ENCODE measurements around the gene LIMS2.

The LIMS2 gene

GRCh38 chr2:127672341-127673224, 2.7 kb downstream of the LIMS2 start:
- Mint-ChIP-seq H3K27ac (no peak overlapping the region), H3K27me3 (peaks cover 74% of the 10 kb centered on the region), H3K36me3 (ENCODE audit: low read depth) (no peaks in the 10 kb centered on the region), H3K9me3 (no peaks in the 10 kb centered on the region), H3K4me3 (no peak overlapping the region), H3K4me1 (ENCODE audit: low read depth) (peaks cover 10% of the 10 kb centered on the region)
- DNase-seq = no peak

- no peaks in the 10 kb centered on the region for H3K9me3 Mint-ChIP-seq
- no peak overlapping the region for H3K4me3 Mint-ChIP-seq
- DNase-seq = no peak
- H3K4me1 Mint-ChIP-seq (ENCODE audit: low read depth) = peaks cover 10% of the 10 kb centered on the region
- no peak overlapping the region for H3K27ac Mint-ChIP-seq
- H3K27me3 Mint-ChIP-seq = peaks cover 72% of the 10 kb centered on the region
- no peaks in the 10 kb centered on the region for H3K36me3 Mint-ChIP-seq (ENCODE audit: low read depth)
Observed at GRCh38 chr2:127671557-127672302, 3.6 kb downstream of the LIMS2 start.

- Mint-ChIP-seq H3K4me1 (ENCODE audit: low read depth) (peaks cover 8% of the 10 kb centered on the region), H3K9me3 (no peaks in the 10 kb centered on the region), H3K27me3 (peaks cover 73% of the 10 kb centered on the region), H3K27ac (no peak overlapping the region), H3K36me3 (ENCODE audit: low read depth) (no peaks in the 10 kb centered on the region), H3K4me3 (no peak overlapping the region)
- no peak for DNase-seq
Observed at GRCh38 chr2:127670957-127671290, 4.4 kb downstream of the LIMS2 start.

GRCh38 chr2:127670055-127670956, 5.0 kb downstream of the LIMS2 start:
- no peak overlapping the region for H3K27ac Mint-ChIP-seq
- no peaks in the 10 kb centered on the region for H3K36me3 Mint-ChIP-seq (ENCODE audit: low read depth)
- no peak for DNase-seq
- H3K4me3 Mint-ChIP-seq = no peak overlapping the region
- no peaks in the 10 kb centered on the region for H3K9me3 Mint-ChIP-seq
- peaks cover 75% of the 10 kb centered on the region for H3K27me3 Mint-ChIP-seq
- H3K4me1 Mint-ChIP-seq (ENCODE audit: low read depth) = peaks cover 5% of the 10 kb centered on the region

- no peak for DNase-seq
- peaks cover 79% of the 10 kb centered on the region for H3K27me3 Mint-ChIP-seq
- H3K9me3 Mint-ChIP-seq = no peaks in the 10 kb centered on the region
- H3K4me1 Mint-ChIP-seq (ENCODE audit: low read depth) = no peaks in the 10 kb centered on the region
- H3K36me3 Mint-ChIP-seq (ENCODE audit: low read depth) = no peaks in the 10 kb centered on the region
- H3K4me3 Mint-ChIP-seq = no peak overlapping the region
- H3K27ac Mint-ChIP-seq = no peak overlapping the region
Observed at GRCh38 chr2:127669056-127669455, 6.3 kb downstream of the LIMS2 start.

- DNase-seq = no peak
- H3K4me3 Mint-ChIP-seq = no peak overlapping the region
- no peaks in the 10 kb centered on the region for H3K36me3 Mint-ChIP-seq (ENCODE audit: low read depth)
- no peak overlapping the region for H3K27ac Mint-ChIP-seq
- peaks cover 77% of the 10 kb centered on the region for H3K27me3 Mint-ChIP-seq
- H3K4me1 Mint-ChIP-seq (ENCODE audit: low read depth) = peaks cover 3% of the 10 kb centered on the region
- H3K9me3 Mint-ChIP-seq = no peaks in the 10 kb centered on the region
Observed at GRCh38 chr2:127665267-127665893, 9.9 kb downstream of the LIMS2 start.

- H3K27me3 Mint-ChIP-seq = peaks cover 77% of the 10 kb centered on the region
- H3K27ac Mint-ChIP-seq = no peak overlapping the region
- DNase-seq = peak; percentile 21
- no peaks in the 10 kb centered on the region for H3K9me3 Mint-ChIP-seq
- H3K36me3 Mint-ChIP-seq (ENCODE audit: low read depth) = no peaks in the 10 kb centered on the region
- H3K4me1 Mint-ChIP-seq (ENCODE audit: low read depth) = peaks cover 3% of the 10 kb centered on the region
- H3K4me3 Mint-ChIP-seq = no peak overlapping the region
Observed at GRCh38 chr2:127664895-127665225, 10.5 kb downstream of the LIMS2 start.

- Mint-ChIP-seq H3K4me3 (no peak overlapping the region), H3K36me3 (ENCODE audit: low read depth) (no peaks in the 10 kb centered on the region), H3K27ac (no peak overlapping the region), H3K9me3 (no peaks in the 10 kb centered on the region), H3K4me1 (ENCODE audit: low read depth) (peaks cover 3% of the 10 kb centered on the region), H3K27me3 (peaks cover 75% of the 10 kb centered on the region)
- peak; percentile 16 for DNase-seq
Observed at GRCh38 chr2:127664065-127664894, 11.1 kb downstream of the LIMS2 start.

GRCh38 chr2:127663566-127664064, 11.7 kb downstream of the LIMS2 start:
- Mint-ChIP-seq H3K4me3 (no peak overlapping the region), H3K27ac (no peak overlapping the region), H3K4me1 (ENCODE audit: low read depth) (peaks cover 3% of the 10 kb centered on the region), H3K36me3 (ENCODE audit: low read depth) (no peaks in the 10 kb centered on the region), H3K9me3 (no peaks in the 10 kb centered on the region), H3K27me3 (peaks cover 74% of the 10 kb centered on the region)
- DNase-seq = peak; percentile 17

GRCh38 chr2:127662937-127663565, 12.3 kb downstream of the LIMS2 start:
- peak; percentile 24 for DNase-seq
- Mint-ChIP-seq H3K27me3 (peaks cover 74% of the 10 kb centered on the region), H3K36me3 (ENCODE audit: low read depth) (no peaks in the 10 kb centered on the region)

GRCh38 chr2:127661949-127662510, 13.3 kb downstream of the LIMS2 start:
- Mint-ChIP-seq H3K9me3 (no peaks in the 10 kb centered on the region), H3K4me3 (no peak overlapping the region), H3K27ac (no peak overlapping the region), H3K27me3 (peaks cover 72% of the 10 kb centered on the region), H3K36me3 (ENCODE audit: low read depth) (no peaks in the 10 kb centered on the region), H3K4me1 (ENCODE audit: low read depth) (peaks cover 3% of the 10 kb centered on the region)
- DNase-seq = no peak

More at GRCh38 chr2:127662937-127663565, 12.3 kb downstream of the LIMS2 start:
- Mint-ChIP-seq H3K9me3 (no peaks in the 10 kb centered on the region), H3K4me1 (ENCODE audit: low read depth) (peaks cover 3% of the 10 kb centered on the region), H3K27ac (no peak overlapping the region), H3K4me3 (no peak overlapping the region)

- Mint-ChIP-seq H3K4me3 (no peak overlapping the region), H3K36me3 (ENCODE audit: low read depth) (no peaks in the 10 kb centered on the region), H3K4me1 (ENCODE audit: low read depth) (peaks cover 3% of the 10 kb centered on the region), H3K9me3 (no peaks in the 10 kb centered on the region), H3K27ac (no peak overlapping the region), H3K27me3 (peaks cover 64% of the 10 kb centered on the region)
- DNase-seq = no peak
Observed at GRCh38 chr2:127661072-127661649, 14.2 kb downstream of the LIMS2 start.

GRCh38 chr2:127660291-127660578, 15.1 kb downstream of the LIMS2 start:
- H3K4me1 Mint-ChIP-seq (ENCODE audit: low read depth) = peaks cover 3% of the 10 kb centered on the region
- no peak overlapping the region for H3K27ac Mint-ChIP-seq
- peaks cover 54% of the 10 kb centered on the region for H3K27me3 Mint-ChIP-seq
- H3K4me3 Mint-ChIP-seq = no peak overlapping the region
- H3K36me3 Mint-ChIP-seq (ENCODE audit: low read depth) = no peaks in the 10 kb centered on the region
- no peaks in the 10 kb centered on the region for H3K9me3 Mint-ChIP-seq
- DNase-seq = no peak
